ENCODE results near the gene PDE4D.

DNA sequence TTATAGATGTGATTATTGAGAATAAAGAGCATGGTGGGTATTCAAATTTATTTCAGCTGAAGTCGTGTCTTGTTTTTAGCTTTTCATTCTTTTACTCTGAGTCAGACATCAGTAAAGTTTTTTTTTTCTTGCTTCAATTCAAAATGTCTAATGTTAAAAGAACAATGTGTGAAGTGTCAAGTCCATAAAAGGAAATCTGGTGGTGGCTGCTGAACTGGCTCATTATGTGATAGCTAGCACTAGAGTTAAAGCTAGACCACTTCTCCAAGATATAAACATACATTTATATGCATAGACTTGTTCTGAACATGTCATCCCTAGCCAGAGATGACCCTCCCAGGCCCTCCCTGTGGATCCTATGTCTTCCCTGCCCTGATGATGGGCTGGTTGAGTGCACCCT, 972.4 kb downstream of the PDE4D start:
- TF ChIP-seq, protein P1, sequence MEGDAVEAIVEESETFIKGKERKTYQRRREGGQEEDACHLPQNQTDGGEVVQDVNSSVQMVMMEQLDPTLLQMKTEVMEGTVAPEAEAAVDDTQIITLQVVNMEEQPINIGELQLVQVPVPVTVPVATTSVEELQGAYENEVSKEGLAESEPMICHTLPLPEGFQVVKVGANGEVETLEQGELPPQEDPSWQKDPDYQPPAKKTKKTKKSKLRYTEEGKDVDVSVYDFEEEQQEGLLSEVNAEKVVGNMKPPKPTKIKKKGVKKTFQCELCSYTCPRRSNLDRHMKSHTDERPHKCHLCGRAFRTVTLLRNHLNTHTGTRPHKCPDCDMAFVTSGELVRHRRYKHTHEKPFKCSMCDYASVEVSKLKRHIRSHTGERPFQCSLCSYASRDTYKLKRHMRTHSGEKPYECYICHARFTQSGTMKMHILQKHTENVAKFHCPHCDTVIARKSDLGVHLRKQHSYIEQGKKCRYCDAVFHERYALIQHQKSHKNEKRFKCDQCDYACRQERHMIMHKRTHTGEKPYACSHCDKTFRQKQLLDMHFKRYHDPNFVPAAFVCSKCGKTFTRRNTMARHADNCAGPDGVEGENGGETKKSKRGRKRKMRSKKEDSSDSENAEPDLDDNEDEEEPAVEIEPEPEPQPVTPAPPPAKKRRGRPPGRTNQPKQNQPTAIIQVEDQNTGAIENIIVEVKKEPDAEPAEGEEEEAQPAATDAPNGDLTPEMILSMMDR (IDR thresholded peaks at IDR 0.05), result no peak
- TF ChIP-seq POLR2A (IDR thresholded peaks at IDR 0.05), result no peak
